SK-N-DZ (cell line): ENCODE measurements around the gene CEACAM16.

Experiments
- small RNA-seq, 2 experiments: library from RNA; depleted of rRNA; stranded (forward); fragments of <200 nt; gene quantifications; one replicate each; pipeline ENCODE3, GENCODE V24; 2014

CEACAM16 gene

Small RNAs within 50 kb of the gene (small RNA-seq; reads per million reads assigned to genes)
- 0 reads per million in 2 experiments for gene RF00285
